Nephron (organoid): ENCODE data around the gene HNMT.

Experiments used
- H3K27ac Mint-ChIP-seq, 3 experiments: 2 replicates each; pipeline ENCODE4 v1.8.0; 2020; ENCODE audit warnings: mixed read lengths in 3 of 3, mild to moderate bottlenecking in 2 of 3, moderate library complexity in 1 of 3
- H3K27me3 Mint-ChIP-seq: 2 replicates; pipeline ENCODE4 v1.8.0; 2021; ENCODE audit warnings: low read depth, mild to moderate bottlenecking, moderate library complexity, mixed read lengths
- H3K36me3 Mint-ChIP-seq: 2 replicates; pipeline ENCODE4 v1.8.0; 2020; ENCODE audit warnings: low read depth, mixed read lengths
- H3K4me1 Mint-ChIP-seq: 2 replicates; pipeline ENCODE4 v1.8.0; 2020; ENCODE audit warnings: mixed read lengths
- H3K4me3 Mint-ChIP-seq, 3 experiments: 2 replicates each; pipeline ENCODE4 v1.8.0; 2020; ENCODE audit warnings: mild to moderate bottlenecking in 3 of 3, mixed read lengths in 3 of 3, moderate library complexity in 2 of 3
- H3K9me3 Mint-ChIP-seq: 2 replicates; pipeline ENCODE4 v1.8.0; 2020; ENCODE audit warnings: mixed read lengths
- CTCF ChIP-seq, 3 experiments: fragments of 200-600 bp; sonication (generic); IDR thresholded peaks; one replicate each; pipeline ENCODE4 v1.5.0; 2021; ENCODE audit warnings: antibody characterized with exemption in 3 of 3; ENCODE audit not compliant: unreplicated experiment in 3 of 3

HNMT gene

GRCh38 chr2:137943678-137944347, 20.5 kb upstream of the HNMT start:
- peak overlapping the region; percentile 60 to 88 (median 77) for H3K27ac Mint-ChIP-seq
- TF ChIP-seq CTCF (IDR thresholded peaks at IDR 0.05; ENCODE audit: unreplicated experiment in 3 of 3) = no peak

GRCh38 chr2:137944714-137945113, 19.6 kb upstream of the HNMT start:
- Mint-ChIP-seq H3K4me3 (no peak overlapping the region), H3K27ac (peak overlapping the region in 2 of 3 experiments; percentile 3 to 68), H3K27me3 (no peaks in the 10 kb centered on the region), H3K9me3 (no peaks in the 10 kb centered on the region), H3K36me3 (no peaks in the 10 kb centered on the region), H3K4me1 (peaks cover 26% of the 10 kb centered on the region)
- no peak for TF ChIP-seq CTCF (IDR thresholded peaks at IDR 0.05; ENCODE audit: unreplicated experiment in 3 of 3)

More at GRCh38 chr2:137943678-137944347, 20.5 kb upstream of the HNMT start:
- H3K4me3 Mint-ChIP-seq = no peak overlapping the region
- H3K9me3 Mint-ChIP-seq = no peaks in the 10 kb centered on the region
- no peaks in the 10 kb centered on the region for H3K36me3 Mint-ChIP-seq
- peaks cover 26% of the 10 kb centered on the region for H3K4me1 Mint-ChIP-seq
- H3K27me3 Mint-ChIP-seq = no peaks in the 10 kb centered on the region

GRCh38 chr2:137945229-137945628, 19.0 kb upstream of the HNMT start:
- H3K27ac Mint-ChIP-seq = peak overlapping the region in 1 of 3 experiments; percentile 68
- H3K36me3 Mint-ChIP-seq = no peaks in the 10 kb centered on the region
- H3K27me3 Mint-ChIP-seq = no peaks in the 10 kb centered on the region
- no peaks in the 10 kb centered on the region for H3K9me3 Mint-ChIP-seq
- peaks cover 26% of the 10 kb centered on the region for H3K4me1 Mint-ChIP-seq
- TF ChIP-seq CTCF (IDR thresholded peaks at IDR 0.05; ENCODE audit: unreplicated experiment in 3 of 3) = no peak
- no peak overlapping the region for H3K4me3 Mint-ChIP-seq

- Mint-ChIP-seq H3K36me3 (no peaks in the 10 kb centered on the region), H3K4me3 (no peak overlapping the region), H3K9me3 (no peaks in the 10 kb centered on the region), H3K27me3 (no peaks in the 10 kb centered on the region), H3K4me1 (peaks cover 22% of the 10 kb centered on the region), H3K27ac (peak overlapping the region in 1 of 3 experiments; percentile 3)
- no peak for TF ChIP-seq CTCF (IDR thresholded peaks at IDR 0.05; ENCODE audit: unreplicated experiment in 3 of 3)
Measured at GRCh38 chr2:137946227-137946626, 18.0 kb upstream of the HNMT start.

GRCh38 chr2:137947032-137947727, 17.1 kb upstream of the HNMT start:
- H3K4me3 Mint-ChIP-seq = no peak overlapping the region
- peak overlapping the region; percentile 30 to 90 (median 35) for H3K27ac Mint-ChIP-seq
- H3K9me3 Mint-ChIP-seq = no peaks in the 10 kb centered on the region
- H3K4me1 Mint-ChIP-seq = peaks cover 16% of the 10 kb centered on the region
- H3K27me3 Mint-ChIP-seq = no peaks in the 10 kb centered on the region
- no peaks in the 10 kb centered on the region for H3K36me3 Mint-ChIP-seq
- TF ChIP-seq CTCF (IDR thresholded peaks at IDR 0.05; ENCODE audit: unreplicated experiment in 3 of 3) = no peak
